Astrocyte (in vitro differentiated cells and primary cell): ENCODE measurements around the gene NTSR1. TPM values are rescaled to one million over a fixed set of nuclear protein-coding genes. Genes with fewer than 3 reads are reported as not detected.

Source experiments
- DNase-seq: peaks from one replicate; pipeline ENCODE4 v3.0.0-alpha.2; 2010; ENCODE audit warnings: low read depth
- FAIRE-seq: peaks from 2 replicates; lab custom pipeline; 2011; peaks lifted over from hg19 to GRCh38; lab: Jason Lieb, UNC
- H2AFZ ChIP-seq: 2 replicates; pipeline ENCODE4 v1.6.0; 2012; ENCODE audit warnings: low read depth, low read length, inconsistent platforms
- H3K27ac ChIP-seq: 2 replicates; pipeline ENCODE4 v1.5.1; 2011; ENCODE audit warnings: low read depth, low read length, inconsistent platforms
- H3K27me3 ChIP-seq: 2 replicates; pipeline ENCODE4 v1.6.0; 2011; ENCODE audit warnings: low read length, inconsistent platforms; ENCODE audit not compliant: insufficient read depth
- H3K36me3 ChIP-seq: 2 replicates; pipeline ENCODE4 v1.5.1; 2011; ENCODE audit warnings: low read length, inconsistent platforms; ENCODE audit not compliant: insufficient read depth
- H3K4me1 ChIP-seq: 2 replicates; pipeline ENCODE4 v1.5.1; 2011; ENCODE audit warnings: low read length, inconsistent platforms; ENCODE audit not compliant: insufficient read depth
- H3K4me2 ChIP-seq: 2 replicates; pipeline ENCODE4 v1.6.0; 2012; ENCODE audit warnings: low read length, inconsistent platforms
- H3K4me3 ChIP-seq: 2 replicates; pipeline ENCODE4 v1.5.1; 2011; ENCODE audit warnings: low read depth, mild to moderate bottlenecking, low read length, inconsistent platforms; ENCODE audit not compliant: insufficient read depth
- H3K79me2 ChIP-seq: 2 replicates; pipeline ENCODE4 v1.6.0; 2012; ENCODE audit warnings: mild to moderate bottlenecking, low read length, inconsistent platforms; ENCODE audit not compliant: insufficient read depth
- H3K9ac ChIP-seq: 2 replicates; pipeline ENCODE4 v1.6.0; 2012; ENCODE audit warnings: mild to moderate bottlenecking, low read length, inconsistent platforms
- H3K9me3 ChIP-seq: 2 replicates; pipeline ENCODE4 v1.5.1; 2012; ENCODE audit warnings: low read depth, mild to moderate bottlenecking, low read length, inconsistent platforms; ENCODE audit not compliant: insufficient read depth
- H4K20me1 ChIP-seq: 2 replicates; pipeline ENCODE4 v1.6.0; 2012; ENCODE audit warnings: low read length, inconsistent platforms; ENCODE audit not compliant: insufficient read depth
- H3K27ac Mint-ChIP-seq: one replicate; pipeline ENCODE4 v1.8.0; 2021; ENCODE audit warnings: mild to moderate bottlenecking, mixed read lengths; ENCODE audit not compliant: unreplicated experiment
- H3K27me3 Mint-ChIP-seq: one replicate; pipeline ENCODE4 v1.8.0; 2021; ENCODE audit warnings: low read depth, mixed read lengths; ENCODE audit not compliant: unreplicated experiment
- H3K36me3 Mint-ChIP-seq: one replicate; pipeline ENCODE4 v1.8.0; 2021; ENCODE audit warnings: low read depth, mixed read lengths; ENCODE audit not compliant: unreplicated experiment
- H3K4me1 Mint-ChIP-seq: one replicate; pipeline ENCODE4 v1.8.0; 2021; ENCODE audit warnings: low read depth, mixed read lengths; ENCODE audit not compliant: unreplicated experiment
- H3K4me3 Mint-ChIP-seq: one replicate; pipeline ENCODE4 v1.8.0; 2021; ENCODE audit warnings: mild to moderate bottlenecking, moderate library complexity, mixed read lengths; ENCODE audit not compliant: unreplicated experiment
- H3K9me3 Mint-ChIP-seq: one replicate; pipeline ENCODE4 v1.8.0; 2021; ENCODE audit warnings: mild to moderate bottlenecking, mixed read lengths; ENCODE audit not compliant: unreplicated experiment
- EZH2 ChIP-seq: IDR thresholded peaks from 2 replicates; pipeline ENCODE4 v1.6.1; 2012; ENCODE audit warnings: mild to moderate bottlenecking, low read length, inconsistent platforms; ENCODE audit not compliant: insufficient read depth
- total RNA-seq: library from RNA; stranded (reverse); gene quantifications from 2 replicates; pipeline ENCODE4 v1.2.1, GENCODE V29; 2021
- TF ChIP-seq, protein P1 (sequence below): IDR thresholded peaks from 2 replicates; pipeline ENCODE4 v1.5.1; 2011; ENCODE audit warnings: low read depth, mild to moderate bottlenecking, inconsistent platforms, low read length, moderate library complexity; ENCODE audit not compliant: insufficient read depth

NTSR1 gene
- total RNA-seq, 1 donor from 2014 or later, result 0.16 TPM

DNA sequence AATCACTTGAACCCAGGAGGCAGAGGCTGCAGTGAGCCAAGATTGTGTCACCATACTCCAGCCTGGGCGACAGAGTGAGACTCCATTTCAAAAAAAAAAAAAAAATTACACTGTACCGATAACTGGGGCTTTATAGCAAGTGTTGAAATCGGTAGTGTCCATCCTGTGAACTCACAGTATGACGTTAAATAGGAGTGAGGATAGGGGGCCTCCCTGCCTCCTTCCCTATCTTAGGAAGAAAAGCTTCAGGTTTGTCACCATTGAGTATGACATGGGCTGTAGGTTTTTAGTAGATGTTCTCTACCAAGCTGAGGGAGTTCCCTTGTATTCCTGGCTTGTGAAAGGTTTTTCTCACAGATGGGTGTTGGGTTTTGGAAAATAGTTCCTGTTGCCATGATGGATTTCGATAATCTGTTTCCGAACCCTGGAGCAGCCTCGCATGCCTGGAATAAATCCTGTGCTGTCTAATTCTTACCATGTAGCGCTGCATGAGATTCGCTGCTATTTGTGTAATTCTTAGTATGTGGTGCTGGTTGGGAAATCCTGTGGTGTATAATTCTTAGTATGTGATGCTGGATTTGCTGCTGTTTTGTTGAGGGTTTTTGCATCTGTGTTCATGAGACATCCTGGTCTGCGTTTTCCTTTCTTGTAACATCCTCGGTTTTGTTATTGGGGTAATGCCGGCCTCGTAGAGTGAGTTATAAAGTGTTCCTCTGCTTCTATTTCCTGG is 23.6 kb downstream of the NTSR1 start:
- Mint-ChIP-seq H3K27me3 (peaks cover 63% of the 10 kb centered on the region), H3K4me1 (peaks cover 7% of the 10 kb centered on the region), H3K36me3 (no peaks in the 10 kb centered on the region), H3K4me3 (no peak overlapping the region), H3K27ac (no peak overlapping the region), H3K9me3 (peaks cover 4% of the 10 kb centered on the region)
- TF ChIP-seq, protein P1, sequence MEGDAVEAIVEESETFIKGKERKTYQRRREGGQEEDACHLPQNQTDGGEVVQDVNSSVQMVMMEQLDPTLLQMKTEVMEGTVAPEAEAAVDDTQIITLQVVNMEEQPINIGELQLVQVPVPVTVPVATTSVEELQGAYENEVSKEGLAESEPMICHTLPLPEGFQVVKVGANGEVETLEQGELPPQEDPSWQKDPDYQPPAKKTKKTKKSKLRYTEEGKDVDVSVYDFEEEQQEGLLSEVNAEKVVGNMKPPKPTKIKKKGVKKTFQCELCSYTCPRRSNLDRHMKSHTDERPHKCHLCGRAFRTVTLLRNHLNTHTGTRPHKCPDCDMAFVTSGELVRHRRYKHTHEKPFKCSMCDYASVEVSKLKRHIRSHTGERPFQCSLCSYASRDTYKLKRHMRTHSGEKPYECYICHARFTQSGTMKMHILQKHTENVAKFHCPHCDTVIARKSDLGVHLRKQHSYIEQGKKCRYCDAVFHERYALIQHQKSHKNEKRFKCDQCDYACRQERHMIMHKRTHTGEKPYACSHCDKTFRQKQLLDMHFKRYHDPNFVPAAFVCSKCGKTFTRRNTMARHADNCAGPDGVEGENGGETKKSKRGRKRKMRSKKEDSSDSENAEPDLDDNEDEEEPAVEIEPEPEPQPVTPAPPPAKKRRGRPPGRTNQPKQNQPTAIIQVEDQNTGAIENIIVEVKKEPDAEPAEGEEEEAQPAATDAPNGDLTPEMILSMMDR, result no peak
- TF ChIP-seq EZH2, result no peak
- Histone ChIP-seq H2AFZ (no peak overlapping the region), H3K79me2 (no peaks in the 10 kb centered on the region), H3K27ac (no peak overlapping the region), H3K4me2 (no peak overlapping the region), H3K4me3 (no peak overlapping the region), H4K20me1 (no peaks in the 10 kb centered on the region), H3K9me3 (no peaks in the 10 kb centered on the region), H3K27me3 (peaks cover 13% of the 10 kb centered on the region), H3K4me1 (peaks cover 13% of the 10 kb centered on the region), H3K36me3 (no peaks in the 10 kb centered on the region), H3K9ac (no peak overlapping the region)
- FAIRE-seq (no peak), DNase-seq (no peak)

DNA sequence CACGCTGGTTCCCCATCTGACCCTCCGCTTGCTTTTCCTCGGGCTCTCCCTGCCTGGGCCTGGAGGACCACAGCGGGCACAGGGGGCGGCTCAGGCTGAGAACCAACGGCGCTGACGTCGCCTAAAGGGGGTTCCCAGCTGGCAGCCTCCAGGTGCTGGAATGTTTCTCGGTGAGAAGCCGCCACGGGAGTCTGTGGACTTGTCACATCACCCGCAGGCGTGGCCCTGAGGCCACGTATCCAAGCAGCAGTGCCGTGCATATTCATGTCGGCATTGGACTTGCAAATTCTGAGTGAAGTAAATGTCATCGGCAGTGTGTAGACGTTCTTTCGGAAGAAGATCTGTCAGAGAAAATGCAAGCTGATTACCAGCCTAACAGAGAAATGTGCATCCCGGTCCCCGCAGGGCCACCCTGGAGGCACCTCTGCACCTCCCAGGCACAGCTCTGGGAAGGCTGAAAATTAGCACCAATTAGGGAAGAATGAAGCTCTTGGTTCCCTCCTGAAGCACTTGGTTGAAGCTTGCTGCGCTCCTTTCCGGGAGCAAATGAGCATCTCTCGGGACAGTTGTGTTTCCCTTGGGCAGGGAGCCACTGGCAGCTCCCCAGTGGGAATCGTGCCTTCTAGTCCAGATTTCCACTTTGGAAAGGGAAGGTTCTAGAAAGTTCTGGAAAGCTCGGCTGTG is 24.3 kb downstream of the NTSR1 start:
- H3K27me3 Mint-ChIP-seq, result peaks cover 60% of the 10 kb centered on the region
- H3K27ac Mint-ChIP-seq, result no peak overlapping the region
- FAIRE-seq (no peak), DNase-seq (no peak)
- Histone ChIP-seq H3K27me3 (peaks cover 13% of the 10 kb centered on the region), H4K20me1 (no peaks in the 10 kb centered on the region), H3K4me3 (no peak overlapping the region), H3K4me2 (no peak overlapping the region), H3K9me3 (no peaks in the 10 kb centered on the region), H3K79me2 (no peaks in the 10 kb centered on the region), H3K9ac (no peak overlapping the region), H3K4me1 (peaks cover 13% of the 10 kb centered on the region), H2AFZ (no peak overlapping the region), H3K36me3 (no peaks in the 10 kb centered on the region), H3K27ac (no peak overlapping the region)
- H3K36me3 Mint-ChIP-seq, result no peaks in the 10 kb centered on the region
- H3K9me3 Mint-ChIP-seq, result peaks cover 4% of the 10 kb centered on the region
- H3K4me3 Mint-ChIP-seq, result no peak overlapping the region
- no peak for TF ChIP-seq EZH2
- peaks cover 7% of the 10 kb centered on the region for H3K4me1 Mint-ChIP-seq

DNA sequence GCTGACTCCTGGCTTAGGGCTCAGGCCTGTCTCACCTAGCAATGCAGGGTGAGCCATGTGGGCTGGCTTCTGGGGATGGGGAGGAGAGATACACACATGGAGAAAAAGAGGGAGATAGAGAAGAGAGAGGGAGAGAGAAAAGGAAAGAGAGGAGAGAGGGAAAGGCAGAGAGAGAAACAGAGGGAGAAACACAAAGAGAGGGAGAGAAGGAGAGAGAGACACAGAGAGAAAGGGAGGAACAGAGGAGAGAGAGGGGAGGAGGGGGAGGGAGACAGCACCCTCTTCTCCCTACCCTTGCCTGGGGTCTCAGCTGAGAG is 24.8 kb downstream of the NTSR1 start:
- peaks cover 13% of the 10 kb centered on the region for H3K4me1 ChIP-seq
- H3K27me3 ChIP-seq, result peaks cover 11% of the 10 kb centered on the region
- H3K36me3 ChIP-seq, result no peaks in the 10 kb centered on the region
- no peak overlapping the region for H3K9ac ChIP-seq
- TF ChIP-seq, protein P1, result no peak
- no peak for TF ChIP-seq EZH2
- H4K20me1 ChIP-seq, result no peaks in the 10 kb centered on the region
- H3K9me3 ChIP-seq, result no peaks in the 10 kb centered on the region
- no peak overlapping the region for H2AFZ ChIP-seq
- no peaks in the 10 kb centered on the region for H3K79me2 ChIP-seq
- Mint-ChIP-seq H3K27me3 (peaks cover 56% of the 10 kb centered on the region), H3K4me3 (no peak overlapping the region), H3K9me3 (peaks cover 4% of the 10 kb centered on the region), H3K36me3 (no peaks in the 10 kb centered on the region), H3K4me1 (peaks cover 7% of the 10 kb centered on the region), H3K27ac (no peak overlapping the region)
- H3K27ac ChIP-seq, result no peak overlapping the region
- H3K4me2 ChIP-seq, result no peak overlapping the region
- DNase-seq, result no peak
- H3K4me3 ChIP-seq, result no peak overlapping the region
- FAIRE-seq, result no peak
